Stimulated activated CD4-positive, alpha-beta T cell treated with anti-CD3 and anti-CD28 coated beads, Interleukin-12 subunit alpha, Interleukin-12 subunit beta, amount 100 ng/mL, for 24 hours (primary cell): Measurements from ENCODE around the gene RILP.

ENCODE experiments used
- DNase-seq, 2 experiments: peaks; one replicate each; pipeline ENCODE4 v3.0.0-alpha.2; 2020; ENCODE audit warnings: low read depth in 2 of 2

RILP gene

GRCh38 chr17:1604831-1605528 is 44.7 kb downstream of the RILP start:
- no peak for DNase-seq

- no peak for DNase-seq
Observed at GRCh38 chr17:1601571-1601970, 48.1 kb downstream of the RILP start.

GRCh38 chr17:1598399-1599095 is 51.1 kb downstream of the RILP start:
- no peak for DNase-seq

- DNase-seq = no peak
Observed at GRCh38 chr17:1597861-1598342, 51.8 kb downstream of the RILP start.
